Prostate gland (tissue), 2 donors: Measurements from ENCODE around the gene TMEM253. TPM values are rescaled to one million over a fixed set of nuclear protein-coding genes. Genes with fewer than 3 reads are reported as not detected.

Experiments used
- DNase-seq: peaks from one replicate; pipeline ENCODE4 v3.0.0-alpha.2; 2019; ENCODE audit warnings: low spot score
- H3K27ac ChIP-seq, 2 donors: fragments of 200-600 bp; sonication (generic); 2 replicates each; pipeline ENCODE4 v1.5.1; 2017 to 2019
- H3K27me3 ChIP-seq: fragments of 200-600 bp; sonication (generic); replicated peaks from 2 replicates; pipeline ENCODE4 v1.5.1; 2019; ENCODE audit not compliant: insufficient read depth
- H3K36me3 ChIP-seq, 2 donors: fragments of 200-600 bp; sonication (generic); 1 replicate in 1 of 2; 2 replicates in 1 of 2; pipeline versions ENCODE4 v1.5.1 to v1.8.1; 2017 to 2019
- H3K4me1 ChIP-seq: fragments of 200-600 bp; sonication (generic); replicated peaks from 2 replicates; pipeline ENCODE4 v1.5.1; 2019
- H3K4me3 ChIP-seq, 2 donors: fragments of 200-600 bp; sonication (generic); 2 replicates each; pipeline ENCODE4 v1.5.1; 2017 to 2019
- H3K9me3 ChIP-seq: fragments of 200-600 bp; sonication (generic); 2 replicates; pipeline ENCODE4 v1.5.1; 2017
- CTCF ChIP-seq, 4 experiments: fragments of 200-600 bp in 2 of 4; fragments of 450-650 bp in 2 of 4; sonication (generic) in 2 of 4; IDR thresholded peaks; 1 replicate in 3 of 4; 2 replicates in 1 of 4; pipeline ENCODE4 v1.5.1; 2016 to 2019; ENCODE audit warnings: antibody characterized with exemption in 4 of 4, mild to moderate bottlenecking in 2 of 4, moderate library complexity in 2 of 4
- POLR2A ChIP-seq: fragments of 450-650 bp; IDR thresholded peaks from one replicate; pipeline ENCODE4 v1.6.1; 2016; ENCODE audit warnings: antibody characterized with exemption, mild to moderate bottlenecking
- POLR2AphosphoS5 ChIP-seq: sonication (generic); formaldehyde crosslinking; IDR thresholded peaks from one replicate; pipeline ENCODE4 v1.6.1; 2017; ENCODE audit warnings: antibody characterized with exemption
- WGBS: methylation state at CpG from one replicate; pipeline ENCODE4 v1.1.5; 2018; 5-methylcytosine and 5-hydroxymethylcytosine counted together
- intact Hi-C: fragments of 100-400 bp; cut with DNase I; formaldehyde crosslinking; loops from one replicate; pipeline ENCODE4 v1.14.2; 2022
- small RNA-seq, 2 donors: library from RNA; depleted of rRNA; stranded (forward); fragments of <200 nt; gene quantifications; one replicate each; pipeline ENCODE3, GENCODE V24; 2016
- total RNA-seq, 2 donors: library from RNA; depleted of rRNA; stranded (reverse); fragments of >200 nt; gene quantifications; one replicate each; pipeline ENCODE4 v1.1.0, GENCODE V29; 2016

Gene TMEM253
- total RNA-seq, 2 donors from 2014 or later: not detected

- intact Hi-C loops: no loop called here
- H3K36me3 ChIP-seq: no peaks in the 10 kb centered on the region
- no peaks in the 10 kb centered on the region for H3K4me1 ChIP-seq
- H3K27ac ChIP-seq: no peak overlapping the region
- no peaks in the 10 kb centered on the region for H3K9me3 ChIP-seq
- no peak for DNase-seq
- no peak overlapping the region for H3K4me3 ChIP-seq
- H3K27me3 ChIP-seq: no peaks in the 10 kb centered on the region
- no peak for TF ChIP-seq POLR2AphosphoS5
- TF ChIP-seq CTCF (IDR thresholded peaks at IDR 0.05): no peak
- TF ChIP-seq POLR2A: no peak
These were observed 44.6 kb downstream of the TMEM253 start for GRCh38 chr14:21145437-21145836.

- H3K27me3 ChIP-seq: no peaks in the 10 kb centered on the region
- no peaks in the 10 kb centered on the region for H3K4me1 ChIP-seq
- no peaks in the 10 kb centered on the region for H3K9me3 ChIP-seq
- DNase-seq: no peak
- WGBS: 84% methylated on average over 4 of the region's 4 CpGs
- no peak for TF ChIP-seq CTCF (IDR thresholded peaks at IDR 0.05)
- TF ChIP-seq POLR2AphosphoS5: no peak
- TF ChIP-seq POLR2A: no peak
- intact Hi-C loops: no loop called here
- H3K36me3 ChIP-seq: no peaks in the 10 kb centered on the region
- no peak overlapping the region for H3K27ac ChIP-seq
- no peak overlapping the region for H3K4me3 ChIP-seq
These were observed 48.9 kb downstream of the TMEM253 start for GRCh38 chr14:21149641-21150367.

Small RNA genes lying within 50 kb of the gene (small RNA-seq; reads per million reads assigned to genes)
- 0 reads per million in 2 donors for gene RNU6-252P

Other genes starting within 250 kb of the TMEM253 start
- not detected for gene RNASE3, start 209.7 kb upstream of the TMEM253 start, total RNA-seq
- gene RNASE2, start 145.6 kb upstream of the TMEM253 start, total RNA-seq: under 1 TPM; 0.46 to 0.91 TPM
- 10 to 100 TPM; 60.3 to 74.5 TPM for gene METTL17, start 111.1 kb upstream of the TMEM253 start, total RNA-seq
- 10 to 100 TPM in 1 of 2 donors, 1 to 10 TPM in 1; 1.7 to 20.1 TPM for gene SLC39A2, start 101.8 kb upstream of the TMEM253 start, total RNA-seq
- gene NDRG2, start 76.0 kb upstream of the TMEM253 start, total RNA-seq: 100 to 1,000 TPM; 230 to 304 TPM
- 1 to 10 TPM in 1 of 2 donors, not detected in 1; 9.4 TPM for gene TPPP2, start 70.8 kb upstream of the TMEM253 start, total RNA-seq
- under 1 TPM in 1 of 2 donors, not detected in 1; 0.57 TPM for gene RNASE13, start 66.3 kb upstream of the TMEM253 start, total RNA-seq
- under 1 TPM in 1 of 2 donors, not detected in 1; 0.74 TPM for gene RNASE7, start 58.7 kb upstream of the TMEM253 start, total RNA-seq
- gene RNASE8, start 43.2 kb upstream of the TMEM253 start, total RNA-seq: not detected
- 10 to 100 TPM; 12.4 to 37.7 TPM for gene ARHGEF40, start 30.8 kb upstream of the TMEM253 start, total RNA-seq
- gene ZNF219, start 2.4 kb upstream of the TMEM253 start, total RNA-seq: 10 to 100 TPM; 56.8 to 89.8 TPM
- gene OR5AU1, start 55.0 kb downstream of the TMEM253 start, total RNA-seq: not detected
- gene HNRNPC, start 168.4 kb downstream of the TMEM253 start, total RNA-seq: 100 to 1,000 TPM; 411 to 423 TPM
- gene RPGRIP1, start 179.0 kb downstream of the TMEM253 start, total RNA-seq: 1 to 10 TPM in 1 of 2 donors, under 1 TPM in 1; 0.09 to 6.8 TPM